ENCODE results near the gene AMY2A.
"Not testable (repeated sequence)": the region's sequence is repeated elsewhere in the genome, so short reads cannot be mapped to it uniquely, and the experiment has no call there.

Gene AMY2A

DNA sequence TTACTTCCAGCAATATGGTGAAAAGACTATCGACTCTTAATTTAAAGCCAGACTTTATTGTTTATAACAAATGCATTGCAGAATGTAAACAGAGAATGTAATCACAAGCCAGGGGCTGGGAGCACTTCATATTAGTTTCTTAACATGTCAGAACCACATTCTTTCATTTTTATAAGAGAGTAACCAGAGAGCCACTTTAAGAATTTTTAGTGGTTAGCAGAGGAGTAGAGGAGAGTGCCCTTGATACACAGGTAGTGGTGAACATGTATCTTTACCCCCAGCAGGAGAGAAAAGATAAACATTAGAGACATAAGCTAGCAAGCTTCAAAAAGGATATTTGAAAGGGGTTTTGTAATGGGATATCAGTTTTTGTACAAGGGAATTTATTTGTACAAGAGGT is 34.8 kb upstream of the AMY2A start:
- H2AFZ ChIP-seq (ENCODE audit: low read depth, low read length, severe bottlenecking) = no peak overlapping the region
- H3F3A ChIP-seq (ENCODE audit: insufficient read depth) = no peaks in the 10 kb centered on the region
- no peaks in the 10 kb centered on the region for H3K36me3 ChIP-seq (ENCODE audit: low read length)
- H3K27me3 ChIP-seq (ENCODE audit: low read length) = no peaks in the 10 kb centered on the region
- H4K20me1 ChIP-seq (ENCODE audit: low read depth, low read length) = no peaks in the 10 kb centered on the region
- H3K27ac ChIP-seq (ENCODE audit: low read depth, low read length) = no peak overlapping the region
- H3K79me2 ChIP-seq (ENCODE audit: insufficient read depth, low read length) = no peaks in the 10 kb centered on the region
- TF ChIP-seq EZH2phosphoT487 (conservative IDR thresholded peaks at IDR 0.05; ENCODE audit: low read length) = no peak
- TF ChIP-seq CTCF (IDR thresholded peaks at IDR 0.05; ENCODE audit: insufficient read depth, low read length, poor library complexity, severe bottlenecking) = no peak
- H3K4me3 ChIP-seq (ENCODE audit: insufficient read depth, low read length, poor library complexity, severe bottlenecking) = no peak overlapping the region
- H3K4me2 ChIP-seq (ENCODE audit: low read depth, low read length, poor library complexity, severe bottlenecking) = no peak overlapping the region
- no peaks in the 10 kb centered on the region for H3K9me3 ChIP-seq (ENCODE audit: insufficient read depth, low read length)
- no peak overlapping the region for H3K9ac ChIP-seq (ENCODE audit: low read length)
- no peaks in the 10 kb centered on the region for H3K9me2 ChIP-seq (replicated peaks; ENCODE audit: insufficient read depth, low read length)

- H3F3A ChIP-seq (ENCODE audit: insufficient read depth) = no peaks in the 10 kb centered on the region
- H3K4me2 ChIP-seq (ENCODE audit: low read depth, low read length, poor library complexity, severe bottlenecking) = no peak overlapping the region
- no peaks in the 10 kb centered on the region for H3K79me2 ChIP-seq (ENCODE audit: insufficient read depth, low read length)
- no peak overlapping the region for H3K27ac ChIP-seq (ENCODE audit: low read depth, low read length)
- no peak overlapping the region for H2AFZ ChIP-seq (ENCODE audit: low read depth, low read length, severe bottlenecking)
- H3K4me3 ChIP-seq (ENCODE audit: insufficient read depth, low read length, poor library complexity, severe bottlenecking) = no peak overlapping the region
- H4K20me1 ChIP-seq (ENCODE audit: low read depth, low read length) = no peaks in the 10 kb centered on the region
- no peak overlapping the region for H3K9ac ChIP-seq (ENCODE audit: low read length)
- no peak for TF ChIP-seq CTCF (IDR thresholded peaks at IDR 0.05; ENCODE audit: insufficient read depth, low read length, poor library complexity, severe bottlenecking)
- no peak for TF ChIP-seq EZH2phosphoT487 (conservative IDR thresholded peaks at IDR 0.05; ENCODE audit: low read length)
- H3K27me3 ChIP-seq (ENCODE audit: low read length) = no peaks in the 10 kb centered on the region
- no peaks in the 10 kb centered on the region for H3K9me2 ChIP-seq (replicated peaks; ENCODE audit: insufficient read depth, low read length)
- H3K9me3 ChIP-seq (ENCODE audit: insufficient read depth, low read length) = peaks cover 9% of the 10 kb centered on the region; the same call in 1 of the 2 replicates
- H3K36me3 ChIP-seq (ENCODE audit: low read length) = no peaks in the 10 kb centered on the region
These were observed 33.3 kb upstream of the AMY2A start for GRCh38 chr1:103583887-103584286.

- H3F3A ChIP-seq (ENCODE audit: insufficient read depth) = no peaks in the 10 kb centered on the region
- H3K4me3 ChIP-seq (ENCODE audit: insufficient read depth, low read length, poor library complexity, severe bottlenecking) = no peak overlapping the region
- no peak overlapping the region for H3K9ac ChIP-seq (ENCODE audit: low read length)
- no peak overlapping the region for H2AFZ ChIP-seq (ENCODE audit: low read depth, low read length, severe bottlenecking)
- peaks cover 11% of the 10 kb centered on the region; the same call in 1 of the 2 replicates for H3K9me3 ChIP-seq (ENCODE audit: insufficient read depth, low read length)
- no peaks in the 10 kb centered on the region for H3K79me2 ChIP-seq (ENCODE audit: insufficient read depth, low read length)
- no peaks in the 10 kb centered on the region for H3K36me3 ChIP-seq (ENCODE audit: low read length)
- H3K9me2 ChIP-seq (replicated peaks; ENCODE audit: insufficient read depth, low read length) = no peaks in the 10 kb centered on the region
- TF ChIP-seq EZH2phosphoT487 (conservative IDR thresholded peaks at IDR 0.05; ENCODE audit: low read length) (no peak), CTCF (IDR thresholded peaks at IDR 0.05; ENCODE audit: insufficient read depth, low read length, poor library complexity, severe bottlenecking) (no peak)
- no peaks in the 10 kb centered on the region for H3K27me3 ChIP-seq (ENCODE audit: low read length)
- no peak overlapping the region for H3K4me2 ChIP-seq (ENCODE audit: low read depth, low read length, poor library complexity, severe bottlenecking)
- H4K20me1 ChIP-seq (ENCODE audit: low read depth, low read length) = no peaks in the 10 kb centered on the region
- H3K27ac ChIP-seq (ENCODE audit: low read depth, low read length) = no peak overlapping the region
These were observed 32.7 kb upstream of the AMY2A start for GRCh38 chr1:103584537-103584936.

- H3K36me3 ChIP-seq (ENCODE audit: low read length); H3K27ac ChIP-seq (ENCODE audit: low read depth, low read length); H3K79me2 ChIP-seq (ENCODE audit: insufficient read depth, low read length); H3K4me3 ChIP-seq (ENCODE audit: insufficient read depth, low read length, poor library complexity, severe bottlenecking); H3K9me3 ChIP-seq (ENCODE audit: insufficient read depth, low read length); H3K27me3 ChIP-seq (ENCODE audit: low read length); H3K9me2 ChIP-seq (replicated peaks; ENCODE audit: insufficient read depth, low read length); H2AFZ ChIP-seq (ENCODE audit: low read depth, low read length, severe bottlenecking); H3F3A ChIP-seq (ENCODE audit: insufficient read depth); H4K20me1 ChIP-seq (ENCODE audit: low read depth, low read length); H3K4me2 ChIP-seq (ENCODE audit: low read depth, low read length, poor library complexity, severe bottlenecking); H3K9ac ChIP-seq (ENCODE audit: low read length): not testable (repeated sequence)
These were observed 14.5 kb upstream of the AMY2A start for GRCh38 chr1:103602740-103603139.
